HG02642 (cell line): ENCODE data around the gene LRRC45.

ENCODE experiments used
- ATAC-seq: cut with Tn5 transposase; IDR thresholded peaks from one replicate; pipeline ENCODE4 v1.9.1; 2021; ENCODE audit warnings: mild to moderate bottlenecking; ENCODE audit not compliant: unreplicated experiment, poor library complexity

Gene LRRC45

GRCh38 chr17:82047914-82048570 is 24.9 kb downstream of the LRRC45 start:
- no peak for ATAC-seq

DNA sequence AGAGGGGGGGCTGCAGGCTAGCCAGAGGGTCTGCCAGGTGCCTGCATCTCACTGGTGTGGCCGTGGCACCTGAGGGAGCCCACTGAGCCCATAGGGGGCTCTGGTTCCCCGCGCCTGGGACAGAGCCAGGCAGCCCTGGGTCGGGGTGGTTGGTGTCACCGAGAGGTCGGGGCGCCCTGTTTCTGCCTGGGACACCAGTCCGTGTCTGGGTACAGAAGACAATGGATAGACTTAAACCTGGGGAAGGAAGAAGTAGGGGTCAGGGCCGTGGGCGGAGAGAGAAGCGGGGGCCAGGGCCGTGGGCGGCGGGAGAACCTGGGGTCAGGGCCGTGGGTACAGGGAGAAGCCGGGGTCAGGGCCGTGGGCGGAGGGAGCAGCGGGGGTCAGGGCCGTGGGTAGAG is 25.5 kb downstream of the LRRC45 start:
- ATAC-seq, result no peak

- ATAC-seq, result no peak
These were observed 26.0 kb downstream of the LRRC45 start for GRCh38 chr17:82049106-82049505.

DNA sequence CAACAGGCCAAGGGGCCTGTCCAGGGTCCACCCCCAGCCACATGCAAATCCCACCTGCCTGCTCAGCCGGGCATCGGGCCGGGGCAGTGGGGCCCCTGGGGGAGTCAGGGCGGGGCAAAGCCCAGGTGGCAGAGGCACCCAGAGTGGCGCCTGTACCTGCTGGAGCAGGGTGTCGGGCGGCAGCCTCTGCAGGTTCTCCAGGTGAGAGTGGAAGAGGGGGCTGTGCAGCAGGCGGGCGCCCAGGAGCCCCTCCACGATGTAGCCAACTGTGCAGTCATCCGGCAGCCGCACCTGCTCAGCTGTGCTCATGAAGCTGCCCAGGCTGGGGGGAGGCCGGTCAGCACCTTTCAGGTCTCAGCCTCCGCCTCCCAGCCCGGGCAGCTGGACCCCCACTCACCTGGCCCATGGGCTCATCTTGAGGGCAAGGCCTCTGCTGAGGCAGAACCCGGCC is 26.4 kb downstream of the LRRC45 start:
- no peak for ATAC-seq

- ATAC-seq, result no peak
These were observed 27.2 kb downstream of the LRRC45 start for GRCh38 chr17:82050152-82050760.

DNA sequence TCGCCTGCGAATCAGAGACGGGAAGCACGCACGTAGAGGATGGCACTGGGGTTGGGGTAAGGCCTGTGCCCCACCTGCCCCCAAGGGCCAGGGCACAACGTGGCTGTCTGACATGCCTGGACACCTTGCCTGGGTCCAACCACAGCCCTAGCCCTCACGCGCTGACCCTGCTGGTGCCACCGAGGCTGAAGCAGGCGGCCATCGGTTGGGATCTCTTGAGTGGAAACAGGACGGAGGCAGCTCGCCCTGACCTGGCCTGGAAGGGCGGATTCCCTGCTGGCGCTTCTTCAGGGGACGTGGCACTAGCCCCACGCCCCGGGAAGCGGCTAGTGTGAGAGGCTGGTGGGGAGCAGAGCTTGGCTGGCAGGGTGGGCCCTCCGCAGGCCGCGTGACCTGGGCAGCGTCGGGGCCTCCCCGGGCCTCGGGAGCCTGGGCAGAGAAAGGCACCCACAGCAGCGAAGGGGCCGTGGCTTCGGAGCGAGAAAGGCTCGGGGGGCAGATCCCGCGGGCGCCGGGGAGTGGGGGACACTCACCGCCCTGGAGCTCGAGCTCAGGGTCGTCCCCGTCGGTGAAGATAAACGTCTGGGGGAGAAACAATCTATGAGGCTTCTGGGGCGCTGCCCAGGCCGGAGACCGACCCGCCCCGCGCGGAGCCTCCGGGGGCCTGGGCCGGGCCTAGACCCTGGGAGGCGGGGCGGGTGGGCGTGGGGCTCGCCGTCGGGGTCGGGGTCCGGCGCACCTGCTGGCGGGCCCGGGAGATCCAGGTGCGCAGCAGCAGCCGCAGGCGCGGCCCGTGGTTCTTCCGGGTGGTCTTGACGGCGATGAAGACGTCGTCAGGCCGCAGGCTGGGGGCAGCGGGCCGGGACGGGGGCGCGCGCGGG is 27.9 kb downstream of the LRRC45 start:
- ATAC-seq, result peak; percentile 20

- peak; percentile 65 for ATAC-seq
These were observed 28.9 kb downstream of the LRRC45 start, which contains the start of the genes GPS1 and RFNG for GRCh38 chr17:82051776-82052637. TSS of gene GPS1 (plus strand) at chr17:82051898. CDS start at chr17:82051932, 34 bp downstream. TSS of gene RFNG (minus strand) at chr17:82051811. CDS start at chr17:82051766, 45 bp downstream.

GRCh38 chr17:82052638-82053059 is 29.5 kb downstream of the LRRC45 start:
- no peak for ATAC-seq

DNA sequence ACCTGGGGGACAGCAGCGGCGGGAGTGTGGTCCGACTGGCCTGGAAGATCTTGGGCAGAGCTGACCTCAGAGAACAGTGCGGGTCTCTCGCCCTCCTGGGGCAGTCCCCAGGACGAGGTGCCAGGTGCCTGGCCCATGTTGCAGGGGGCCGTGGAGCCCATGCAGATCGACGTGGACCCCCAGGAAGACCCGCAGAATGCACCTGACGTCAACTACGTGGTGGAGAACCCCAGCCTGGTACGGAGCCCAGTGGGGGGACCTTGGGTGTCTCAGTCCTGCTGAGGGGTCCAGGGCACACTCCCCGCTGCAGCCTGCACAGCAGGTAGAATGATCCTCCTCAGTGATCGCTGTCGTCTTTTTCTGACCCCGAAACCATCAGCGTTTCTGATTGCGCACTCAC is 30.0 kb downstream of the LRRC45 start:
- ATAC-seq, result no peak

- ATAC-seq, result no peak
These were observed 30.6 kb downstream of the LRRC45 start for GRCh38 chr17:82053556-82054263.

GRCh38 chr17:82054351-82055022 is 31.4 kb downstream of the LRRC45 start:
- ATAC-seq, result no peak

DNA sequence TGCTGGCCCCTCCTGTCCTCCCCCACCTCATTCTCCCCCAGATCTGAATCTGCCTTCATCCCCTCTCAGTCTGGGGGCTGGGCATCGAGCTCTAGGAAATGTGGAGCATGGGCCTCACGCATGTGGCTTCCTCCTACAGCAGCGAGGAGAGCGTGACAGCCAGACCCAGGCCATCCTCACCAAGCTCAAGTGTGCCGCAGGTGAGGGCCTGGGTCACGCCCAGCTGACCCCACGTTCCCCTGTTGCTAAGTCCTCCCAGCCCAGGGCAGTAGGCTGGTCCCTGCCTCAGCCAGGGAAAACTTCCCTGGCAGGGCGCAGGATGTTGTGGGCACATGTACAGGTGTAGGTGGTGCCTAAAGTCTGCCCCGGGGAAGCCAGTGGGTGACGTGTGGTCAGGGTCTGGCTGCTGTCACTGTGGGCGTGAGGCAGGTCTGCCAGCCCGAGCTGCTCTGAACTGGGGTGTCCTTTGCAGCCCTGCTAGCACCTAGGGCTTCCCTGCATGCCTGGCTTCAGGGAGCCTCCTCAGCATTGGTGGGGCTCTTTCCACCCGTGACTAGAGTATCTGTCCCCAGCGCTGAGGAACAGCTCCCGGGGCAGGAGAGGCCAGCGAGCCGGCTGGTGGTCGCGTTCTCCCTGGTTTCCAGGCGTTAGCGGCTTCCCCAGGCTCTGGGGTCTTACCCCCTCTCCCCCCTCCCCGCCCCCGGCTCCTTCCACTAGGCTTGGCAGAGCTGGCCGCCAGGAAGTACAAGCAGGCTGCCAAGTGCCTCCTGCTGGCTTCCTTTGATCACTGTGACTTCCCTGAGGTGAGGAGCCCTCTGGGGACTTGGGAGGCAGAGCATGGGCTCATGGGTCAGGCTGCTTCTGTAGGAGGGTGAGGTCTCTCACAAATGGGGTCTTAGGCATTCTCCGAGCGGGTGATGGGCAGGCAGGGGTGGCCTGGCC is 32.2 kb downstream of the LRRC45 start:
- no peak for ATAC-seq

DNA sequence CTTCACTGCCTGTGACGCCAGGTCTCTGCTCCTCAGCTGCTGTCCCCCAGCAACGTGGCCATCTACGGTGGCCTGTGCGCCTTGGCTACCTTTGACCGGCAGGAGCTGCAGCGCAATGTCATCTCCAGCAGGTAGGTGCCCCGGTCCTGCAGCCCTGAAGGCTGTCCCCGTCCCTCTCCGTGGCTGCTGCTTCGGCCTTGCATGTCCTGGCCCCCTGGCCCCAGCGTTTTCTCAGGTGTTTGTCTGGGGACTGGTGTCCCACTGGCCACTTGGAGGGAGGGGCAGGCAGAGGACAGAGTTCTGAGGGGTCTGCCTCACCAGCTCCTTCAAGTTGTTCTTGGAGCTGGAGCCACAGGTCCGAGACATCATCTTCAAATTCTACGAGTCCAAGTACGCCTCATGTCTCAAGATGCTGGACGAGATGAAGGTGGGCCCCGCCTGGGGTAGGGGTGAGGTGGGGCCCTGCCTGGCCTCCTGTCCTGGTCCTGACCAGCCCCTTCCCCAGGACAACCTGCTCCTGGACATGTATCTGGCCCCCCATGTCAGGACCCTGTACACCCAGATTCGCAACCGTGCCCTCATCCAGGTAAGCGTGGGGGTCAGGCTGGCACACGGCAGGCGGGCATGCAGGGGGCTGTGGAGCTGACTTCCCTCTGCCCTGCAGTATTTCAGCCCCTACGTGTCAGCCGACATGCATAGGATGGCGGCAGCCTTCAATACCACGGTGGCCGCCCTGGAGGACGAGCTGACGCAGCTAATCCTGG is 33.0 kb downstream of the LRRC45 start:
- no peak for ATAC-seq

- ATAC-seq, result no peak
These were observed 33.9 kb downstream of the LRRC45 start for GRCh38 chr17:82056729-82057621.

DNA sequence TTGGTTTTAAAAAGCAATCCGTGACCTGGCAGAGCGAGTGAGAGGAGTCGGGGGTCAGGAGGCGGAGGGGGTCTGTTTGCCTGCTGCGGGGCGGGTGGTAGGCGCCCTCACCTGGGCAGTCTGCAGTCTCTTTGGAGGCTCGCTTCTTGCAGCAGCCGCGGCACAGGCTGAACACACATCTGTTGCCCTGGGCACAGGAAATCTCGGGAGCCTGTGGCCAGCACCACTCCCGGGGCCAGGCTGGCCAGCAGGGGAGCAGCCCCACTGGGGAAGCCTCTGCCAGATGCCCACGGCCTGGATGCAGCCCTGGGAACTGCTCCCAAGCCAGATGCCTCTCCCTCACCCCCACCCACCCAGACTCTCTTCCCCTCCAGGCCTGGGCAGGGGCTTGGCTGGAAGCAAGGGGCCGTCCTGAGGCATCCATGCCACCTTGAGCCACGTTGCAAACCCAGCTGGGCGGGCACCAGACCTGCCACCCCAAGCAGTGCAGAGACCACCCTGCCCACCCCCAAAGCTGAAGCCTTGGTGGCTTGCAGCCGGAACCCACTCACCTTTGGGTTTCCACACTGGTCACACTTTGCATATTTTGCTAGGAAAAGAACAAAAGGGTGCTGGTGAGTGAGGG is 35.2 kb downstream of the LRRC45 start:
- ATAC-seq, result no peak

DNA sequence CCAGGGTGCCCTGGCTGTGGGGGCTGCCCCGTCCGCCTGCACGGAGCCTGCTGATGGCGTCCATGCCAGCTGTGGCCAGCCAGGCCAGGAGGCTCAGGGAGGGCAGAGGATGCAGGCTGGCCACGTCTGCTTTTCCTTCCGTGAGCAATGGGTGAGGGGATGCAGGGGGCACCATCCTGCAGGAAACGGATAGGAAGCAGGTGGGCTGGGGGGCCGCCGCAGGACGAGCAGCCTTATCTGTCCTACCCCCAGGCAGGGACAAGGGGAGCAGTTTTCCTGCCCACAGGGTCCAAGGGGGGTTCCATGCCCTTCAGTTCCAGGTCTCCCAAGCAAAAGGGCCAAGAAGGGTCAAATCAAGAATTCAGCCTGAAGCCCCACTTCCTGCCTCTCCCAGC is 35.7 kb downstream of the LRRC45 start:
- no peak for ATAC-seq
